Suppressor macrophage (primary cell): ENCODE data around the gene IL17D.
"Not testable (repeated sequence)": the region's sequence is repeated elsewhere in the genome, so short reads cannot be mapped to it uniquely, and the experiment has no call there.

Experiments
- DNase-seq, 4 experiments: peaks; one replicate each; pipeline ENCODE4 v3.0.0-alpha.2; 2020 to 2022

The IL17D gene

GRCh38 chr13:20720499-20720898 lies 17.0 kb downstream of the IL17D start:
- no peak for DNase-seq

- DNase-seq: no peak
Measured at GRCh38 chr13:20721058-20721453, 17.6 kb downstream of the IL17D start.

- peak in 1 of 4 experiments; percentile 23 for DNase-seq
Measured at GRCh38 chr13:20721454-20722357, 18.2 kb downstream of the IL17D start.

- DNase-seq: no peak
Measured at GRCh38 chr13:20727856-20728255, 24.4 kb downstream of the IL17D start.

- DNase-seq: no peak
Measured at GRCh38 chr13:20728579-20729311, 25.2 kb downstream of the IL17D start.

GRCh38 chr13:20729633-20730585 lies 26.4 kb downstream of the IL17D start:
- DNase-seq: no peak

- DNase-seq: no peak
Measured at GRCh38 chr13:20738616-20739015, 35.1 kb downstream of the IL17D start.

- no peak for DNase-seq
Measured at GRCh38 chr13:20740021-20740420, 36.5 kb downstream of the IL17D start.

- not testable (repeated sequence) for DNase-seq
Measured at GRCh38 chr13:20743830-20744404, 40.4 kb downstream of the IL17D start.

GRCh38 chr13:20749377-20749776 lies 45.9 kb downstream of the IL17D start:
- no peak for DNase-seq

GRCh38 chr13:20754009-20754408 lies 50.5 kb downstream of the IL17D start:
- DNase-seq: no peak

- DNase-seq: no peak
Measured at GRCh38 chr13:20760872-20761271, 57.4 kb downstream of the IL17D start.

- no peak for DNase-seq
Measured at GRCh38 chr13:20767309-20767943, 63.9 kb downstream of the IL17D start.

GRCh38 chr13:20769091-20769490 lies 65.6 kb downstream of the IL17D start:
- no peak for DNase-seq

- no peak for DNase-seq
Measured at GRCh38 chr13:20769834-20770233, 66.3 kb downstream of the IL17D start.
